SK-N-SH treated with all-trans-retinoic acid at 6 μM for 48 hours (cell line): ENCODE measurements around the gene SLC16A12.

ENCODE experiments used
- ATAC-seq: fragments of 200-7000 bp; cut with Tn5 transposase; 3 replicates; pipeline ENCODE4 v1.9.1; 2020; ENCODE audit warnings: mild to moderate bottlenecking, moderate library complexity
- ARNTL ChIP-seq: fragments of 450-650 bp; formaldehyde crosslinking; IDR thresholded peaks from 2 replicates; pipeline ENCODE4 v1.5.0; 2020; ENCODE audit warnings: low read depth, mild to moderate bottlenecking, moderate library complexity, borderline replicate concordance
- BACH2 ChIP-seq: fragments of 250-450 bp; sonication (Bioruptor Pico); IDR thresholded peaks from 2 replicates; pipeline ENCODE4 v1.9.0; 2021; ENCODE audit warnings: mild to moderate bottlenecking, borderline replicate concordance
- CREB5 ChIP-seq: fragments of 250-450 bp; sonication (Bioruptor Pico); IDR thresholded peaks from 2 replicates; pipeline ENCODE4 v1.5.1; 2020; ENCODE audit warnings: low read depth, mild to moderate bottlenecking, moderate library complexity
- CSDC2 ChIP-seq: fragments of 250-450 bp; sonication (Bioruptor Pico); IDR thresholded peaks from 2 replicates; pipeline ENCODE4 v1.5.0; 2020; ENCODE audit warnings: mild to moderate bottlenecking, moderate library complexity
- ESRRG ChIP-seq: fragments of 250-450 bp; sonication (Bioruptor Pico); IDR thresholded peaks from 2 replicates; pipeline ENCODE4 v1.6.1; 2021; ENCODE audit warnings: mild to moderate bottlenecking
- GLIS3 ChIP-seq: fragments of 250-450 bp; sonication (Bioruptor Pico); IDR thresholded peaks from 2 replicates; pipeline ENCODE4 v1.5.0; 2020; ENCODE audit warnings: mild to moderate bottlenecking, moderate library complexity
- ISL1 ChIP-seq: fragments of 250-450 bp; sonication (Bioruptor Pico); IDR thresholded peaks from 2 replicates; pipeline ENCODE4 v2.1.2; 2022; ENCODE audit warnings: mild to moderate bottlenecking, moderate library complexity
- OSR1 ChIP-seq: fragments of 250-450 bp; sonication (Bioruptor Pico); IDR thresholded peaks from 2 replicates; pipeline ENCODE4 v1.8.0; 2022; ENCODE audit warnings: moderate library complexity, mild to moderate bottlenecking, inconsistent platforms
- PPARA ChIP-seq: fragments of 250-450 bp; sonication (Bioruptor Pico); IDR thresholded peaks from 2 replicates; pipeline ENCODE4 v1.5.0; 2020; ENCODE audit warnings: mild to moderate bottlenecking, borderline replicate concordance
- RARB ChIP-seq: fragments of 250-450 bp; sonication (Bioruptor Pico); IDR thresholded peaks from 2 replicates; pipeline ENCODE4 v1.8.0; 2021; ENCODE audit warnings: mild to moderate bottlenecking, moderate library complexity
- SNAI2 ChIP-seq: fragments of 250-450 bp; sonication (Bioruptor Pico); IDR thresholded peaks from 2 replicates; pipeline ENCODE4 v1.5.0; 2020; ENCODE audit warnings: mild to moderate bottlenecking, moderate library complexity
- TCF4 ChIP-seq: fragments of 250-450 bp; sonication (Bioruptor Pico); IDR thresholded peaks from 2 replicates; pipeline ENCODE4 v1.8.0; 2021; ENCODE audit warnings: mild to moderate bottlenecking, moderate library complexity, borderline replicate concordance
- TOX ChIP-seq: fragments of 250-450 bp; sonication (Bioruptor Pico); IDR thresholded peaks from 2 replicates; pipeline ENCODE4 v1.8.0; 2021; ENCODE audit warnings: mild to moderate bottlenecking, moderate library complexity, borderline replicate concordance
- TSHZ2 ChIP-seq: fragments of 250-450 bp; sonication (Bioruptor Pico); IDR thresholded peaks from 2 replicates; pipeline ENCODE4 v1.5.0; 2020; ENCODE audit warnings: mild to moderate bottlenecking, moderate library complexity
- ZC3H10 ChIP-seq: fragments of 250-450 bp; sonication (Bioruptor Pico); IDR thresholded peaks from 2 replicates; pipeline ENCODE4 v1.5.1; 2021; ENCODE audit warnings: mild to moderate bottlenecking, moderate library complexity
- ZFP3 ChIP-seq: fragments of 250-450 bp; sonication (Bioruptor Pico); IDR thresholded peaks from 2 replicates; pipeline ENCODE4 v1.5.0; 2020; ENCODE audit warnings: mild to moderate bottlenecking, moderate library complexity
- ZFP30 ChIP-seq: fragments of 450-650 bp; formaldehyde crosslinking; IDR thresholded peaks from 2 replicates; pipeline ENCODE4 v1.5.0; 2022; ENCODE audit warnings: mild to moderate bottlenecking, moderate library complexity
- ZNF565 ChIP-seq: fragments of 450-650 bp; formaldehyde crosslinking; conservative IDR thresholded peaks from 2 replicates; pipeline ENCODE4 v1.5.0; 2020; ENCODE audit warnings: low read depth, mild to moderate bottlenecking, moderate library complexity
- ZNF70 ChIP-seq: fragments of 450-650 bp; formaldehyde crosslinking; IDR thresholded peaks from 2 replicates; pipeline ENCODE4 v1.5.0; 2020; ENCODE audit warnings: mild to moderate bottlenecking, moderate library complexity
- ZNF8 ChIP-seq: fragments of 450-650 bp; formaldehyde crosslinking; IDR thresholded peaks from 2 replicates; pipeline ENCODE4 v1.5.0; 2020; ENCODE audit warnings: mild to moderate bottlenecking, moderate library complexity
- TF ChIP-seq, protein P1 (sequence below): fragments of 250-450 bp; sonication (Bioruptor Pico); IDR thresholded peaks from 2 replicates; pipeline ENCODE4 v1.5.1; 2021; ENCODE audit warnings: mild to moderate bottlenecking, moderate library complexity
- TF ChIP-seq, protein P2 (sequence below): fragments of 250-450 bp; sonication (Bioruptor Pico); IDR thresholded peaks from 2 replicates; pipeline ENCODE4 v1.8.0; 2020; ENCODE audit warnings: mild to moderate bottlenecking, moderate library complexity, borderline replicate concordance

The SLC16A12 gene

GRCh38 chr10:89491932-89492331 lies 43.5 kb downstream of the SLC16A12 start:
- TF ChIP-seq BACH2 (no peak), ESRRG (CRISPR knock-in tag) (no peak), ISL1 (no peak), ZNF8 (no peak), SNAI2 (CRISPR knock-in tag) (no peak), ZFP3 (CRISPR knock-in tag) (no peak), GLIS3 (CRISPR knock-in tag) (no peak), ZC3H10 (CRISPR knock-in tag) (no peak), CSDC2 (CRISPR knock-in tag) (no peak), CREB5 (CRISPR knock-in tag) (no peak), ZFP30 (CRISPR knock-in tag) (no peak), ZNF70 (CRISPR knock-in tag) (no peak), TCF4 (no peak), OSR1 (CRISPR knock-in tag) (no peak), TSHZ2 (CRISPR knock-in tag) (no peak), PPARA (CRISPR knock-in tag) (no peak), TOX (CRISPR knock-in tag) (no peak), ARNTL (CRISPR knock-in tag) (no peak)
- TF ChIP-seq, protein P1, sequence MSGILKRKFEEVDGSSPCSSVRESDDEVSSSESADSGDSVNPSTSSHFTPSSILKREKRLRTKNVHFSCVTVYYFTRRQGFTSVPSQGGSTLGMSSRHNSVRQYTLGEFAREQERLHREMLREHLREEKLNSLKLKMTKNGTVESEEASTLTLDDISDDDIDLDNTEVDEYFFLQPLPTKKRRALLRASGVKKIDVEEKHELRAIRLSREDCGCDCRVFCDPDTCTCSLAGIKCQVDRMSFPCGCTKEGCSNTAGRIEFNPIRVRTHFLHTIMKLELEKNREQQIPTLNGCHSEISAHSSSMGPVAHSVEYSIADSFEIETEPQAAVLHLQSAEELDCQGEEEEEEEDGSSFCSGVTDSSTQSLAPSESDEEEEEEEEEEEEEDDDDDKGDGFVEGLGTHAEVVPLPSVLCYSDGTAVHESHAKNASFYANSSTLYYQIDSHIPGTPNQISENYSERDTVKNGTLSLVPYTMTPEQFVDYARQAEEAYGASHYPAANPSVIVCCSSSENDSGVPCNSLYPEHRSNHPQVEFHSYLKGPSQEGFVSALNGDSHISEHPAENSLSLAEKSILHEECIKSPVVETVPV (CRISPR knock-in tag), result no peak
- TF ChIP-seq, protein P2, sequence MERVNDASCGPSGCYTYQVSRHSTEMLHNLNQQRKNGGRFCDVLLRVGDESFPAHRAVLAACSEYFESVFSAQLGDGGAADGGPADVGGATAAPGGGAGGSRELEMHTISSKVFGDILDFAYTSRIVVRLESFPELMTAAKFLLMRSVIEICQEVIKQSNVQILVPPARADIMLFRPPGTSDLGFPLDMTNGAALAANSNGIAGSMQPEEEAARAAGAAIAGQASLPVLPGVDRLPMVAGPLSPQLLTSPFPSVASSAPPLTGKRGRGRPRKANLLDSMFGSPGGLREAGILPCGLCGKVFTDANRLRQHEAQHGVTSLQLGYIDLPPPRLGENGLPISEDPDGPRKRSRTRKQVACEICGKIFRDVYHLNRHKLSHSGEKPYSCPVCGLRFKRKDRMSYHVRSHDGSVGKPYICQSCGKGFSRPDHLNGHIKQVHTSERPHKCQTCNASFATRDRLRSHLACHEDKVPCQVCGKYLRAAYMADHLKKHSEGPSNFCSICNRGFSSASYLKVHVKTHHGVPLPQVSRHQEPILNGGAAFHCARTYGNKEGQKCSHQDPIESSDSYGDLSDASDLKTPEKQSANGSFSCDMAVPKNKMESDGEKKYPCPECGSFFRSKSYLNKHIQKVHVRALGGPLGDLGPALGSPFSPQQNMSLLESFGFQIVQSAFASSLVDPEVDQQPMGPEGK (CRISPR knock-in tag), result no peak
- ATAC-seq, result no peak

- ATAC-seq, result no peak
- TF ChIP-seq CREB5 (CRISPR knock-in tag) (no peak), ZC3H10 (CRISPR knock-in tag) (no peak), ZNF565 (CRISPR knock-in tag) (no peak), ESRRG (CRISPR knock-in tag) (no peak), CSDC2 (CRISPR knock-in tag) (no peak), TOX (CRISPR knock-in tag) (no peak), RARB (CRISPR knock-in tag) (no peak), BACH2 (no peak), ZFP3 (CRISPR knock-in tag) (no peak), ZNF70 (CRISPR knock-in tag) (no peak), ARNTL (CRISPR knock-in tag) (no peak), ZFP30 (CRISPR knock-in tag) (no peak), PPARA (CRISPR knock-in tag) (no peak), OSR1 (CRISPR knock-in tag) (no peak), ISL1 (no peak), TCF4 (no peak)
- TF ChIP-seq, protein P2 (CRISPR knock-in tag), result no peak
- TF ChIP-seq, all 23 proteins: peak for 0
Measured at GRCh38 chr10:89490596-89491335, 44.6 kb downstream of the SLC16A12 start.
